Measurements from ENCODE around the gene NCKAP5.

GRCh38 chr2:133044556-133044955, 523.7 kb downstream of the NCKAP5 start:
- TF ChIP-seq, protein P1, sequence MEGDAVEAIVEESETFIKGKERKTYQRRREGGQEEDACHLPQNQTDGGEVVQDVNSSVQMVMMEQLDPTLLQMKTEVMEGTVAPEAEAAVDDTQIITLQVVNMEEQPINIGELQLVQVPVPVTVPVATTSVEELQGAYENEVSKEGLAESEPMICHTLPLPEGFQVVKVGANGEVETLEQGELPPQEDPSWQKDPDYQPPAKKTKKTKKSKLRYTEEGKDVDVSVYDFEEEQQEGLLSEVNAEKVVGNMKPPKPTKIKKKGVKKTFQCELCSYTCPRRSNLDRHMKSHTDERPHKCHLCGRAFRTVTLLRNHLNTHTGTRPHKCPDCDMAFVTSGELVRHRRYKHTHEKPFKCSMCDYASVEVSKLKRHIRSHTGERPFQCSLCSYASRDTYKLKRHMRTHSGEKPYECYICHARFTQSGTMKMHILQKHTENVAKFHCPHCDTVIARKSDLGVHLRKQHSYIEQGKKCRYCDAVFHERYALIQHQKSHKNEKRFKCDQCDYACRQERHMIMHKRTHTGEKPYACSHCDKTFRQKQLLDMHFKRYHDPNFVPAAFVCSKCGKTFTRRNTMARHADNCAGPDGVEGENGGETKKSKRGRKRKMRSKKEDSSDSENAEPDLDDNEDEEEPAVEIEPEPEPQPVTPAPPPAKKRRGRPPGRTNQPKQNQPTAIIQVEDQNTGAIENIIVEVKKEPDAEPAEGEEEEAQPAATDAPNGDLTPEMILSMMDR (IDR thresholded peaks at IDR 0.05; ENCODE audit: low read depth, low read length): no peak
- no peak for TF ChIP-seq POLR2A (IDR thresholded peaks at IDR 0.05; ENCODE audit: extremely low read depth, insufficient read length)

All from NB4 (cell line).